ENCODE results near the gene MXD3.
A peak's percentile ranks its signal among the peaks of the same experiment; 100 is the strongest.
"Not testable (repeated sequence)": the region's sequence is repeated elsewhere in the genome, so short reads cannot be mapped to it uniquely, and the experiment has no call there.

The MXD3 gene

GRCh38 chr5:177311723-177312648 is at the start of gene MXD3:
TSS of gene MXD3 (minus strand) at chr5:177311898. CDS start at chr5:177311830, 68 bp downstream.
- DNase-seq = peak; percentile 98

- not testable (repeated sequence) for DNase-seq
These were observed 49.0 kb upstream of the MXD3 start for GRCh38 chr5:177360740-177361139.

GRCh38 chr5:177359860-177360259 is 48.2 kb upstream of the MXD3 start:
- no peak for DNase-seq

- DNase-seq = no peak
These were observed 47.8 kb upstream of the MXD3 start for GRCh38 chr5:177359451-177359851.

GRCh38 chr5:177358370-177358819 is 46.7 kb upstream of the MXD3 start:
- DNase-seq = no peak

GRCh38 chr5:177357459-177358351 is 46.0 kb upstream of the MXD3 start, which contains the start of gene RGS14:
TSS of gene RGS14 (plus strand) at chr5:177357924. CDS start at chr5:177358025, 101 bp downstream.
- peak; percentile 65 for DNase-seq

- DNase-seq = no peak
These were observed 45.4 kb upstream of the MXD3 start for GRCh38 chr5:177357146-177357458.

- DNase-seq = no peak
These were observed 45.0 kb upstream of the MXD3 start for GRCh38 chr5:177356746-177357145.

- DNase-seq = no peak
These were observed 44.1 kb upstream of the MXD3 start for GRCh38 chr5:177355868-177356168.

- no peak for DNase-seq
These were observed 43.6 kb upstream of the MXD3 start for GRCh38 chr5:177355162-177355867.

- DNase-seq = no peak
These were observed 43.0 kb upstream of the MXD3 start for GRCh38 chr5:177354711-177355110.

- DNase-seq = no peak
These were observed 42.6 kb upstream of the MXD3 start for GRCh38 chr5:177354256-177354655.

GRCh38 chr5:177353093-177353492 is 41.4 kb upstream of the MXD3 start:
- no peak for DNase-seq

GRCh38 chr5:177351392-177352329 is 40.0 kb upstream of the MXD3 start, which contains the start of gene LMAN2:
TSS of gene LMAN2 (minus strand) at chr5:177351668. CDS start at chr5:177351647, 21 bp downstream.
- peak; percentile 90 for DNase-seq

GRCh38 chr5:177350776-177351391 is 39.2 kb upstream of the MXD3 start:
- DNase-seq = no peak

GRCh38 chr5:177349762-177350161 is 38.1 kb upstream of the MXD3 start:
- no peak for DNase-seq

GRCh38 chr5:177349362-177349647 is 37.6 kb upstream of the MXD3 start:
- no peak for DNase-seq

GRCh38 chr5:177347699-177348098 is 36.0 kb upstream of the MXD3 start:
- no peak for DNase-seq

GRCh38 chr5:177346820-177347219 is 35.1 kb upstream of the MXD3 start:
- DNase-seq = no peak

- DNase-seq = no peak
These were observed 33.2 kb upstream of the MXD3 start for GRCh38 chr5:177344891-177345290.

GRCh38 chr5:177343777-177344176 is 32.1 kb upstream of the MXD3 start:
- DNase-seq = no peak

GRCh38 chr5:177343000-177343399 is 31.3 kb upstream of the MXD3 start:
- DNase-seq = not testable (repeated sequence)
